GM23338 (cell line): ENCODE results near the gene CYP4F8. TPM values are rescaled to one million over a fixed set of nuclear protein-coding genes. Genes with fewer than 3 reads are reported as not detected.

ENCODE experiments used
- ATAC-seq: fragments of 200-7000 bp; cut with Tn5 transposase; 3 replicates; pipeline ENCODE4 v1.9.1; 2020
- DNase-seq: peaks from one replicate; pipeline ENCODE4 v3.0.0-alpha.2; 2015; ENCODE audit warnings: low spot score
- H2AFZ ChIP-seq: fragments of 200-600 bp; sonication (generic); 2 replicates; pipeline ENCODE4 v1.8.0; 2016; ENCODE audit warnings: antibody characterized with exemption, mild to moderate bottlenecking, moderate library complexity
- H3F3A ChIP-seq: fragments of 200-600 bp; sonication (generic); replicated peaks from 2 replicates; pipeline ENCODE4 v1.8.0; 2017; ENCODE audit warnings: antibody characterized with exemption, mixed run types, low read depth
- H3K27ac ChIP-seq: fragments of 200-600 bp; sonication (generic); 2 replicates; pipeline ENCODE4 v1.6.1; 2016; ENCODE audit warnings: low read depth
- H3K27me3 ChIP-seq: fragments of 200-600 bp; sonication (generic); 2 replicates; pipeline ENCODE4 v1.8.0; 2016; ENCODE audit warnings: mild to moderate bottlenecking, mixed run types, moderate library complexity; ENCODE audit not compliant: insufficient read depth
- H3K36me3 ChIP-seq: fragments of 200-600 bp; sonication (generic); 2 replicates; pipeline ENCODE4 v1.8.0; 2016; ENCODE audit warnings: mild to moderate bottlenecking; ENCODE audit not compliant: insufficient read depth
- H3K4me1 ChIP-seq: fragments of 200-600 bp; sonication (generic); 2 replicates; pipeline ENCODE4 v1.8.0; 2016; ENCODE audit warnings: mild to moderate bottlenecking, moderate library complexity; ENCODE audit not compliant: insufficient read depth
- H3K4me2 ChIP-seq: fragments of 200-600 bp; sonication (generic); 2 replicates; pipeline ENCODE4 v1.7.1; 2017; ENCODE audit warnings: mixed run types
- H3K4me3 ChIP-seq: fragments of 200-600 bp; sonication (generic); 2 replicates; pipeline ENCODE4 v1.6.1; 2016; ENCODE audit warnings: mixed run types
- H3K79me2 ChIP-seq: fragments of 200-600 bp; sonication (generic); replicated peaks from 2 replicates; pipeline ENCODE4 v1.8.0; 2017; ENCODE audit warnings: mild to moderate bottlenecking; ENCODE audit not compliant: insufficient read depth
- H3K9me2 ChIP-seq: fragments of 200-600 bp; sonication (generic); 2 replicates; pipeline ENCODE4 v1.8.0; 2017; ENCODE audit not compliant: insufficient read depth
- H4K20me1 ChIP-seq: fragments of 200-600 bp; sonication (generic); replicated peaks from 2 replicates; pipeline ENCODE4 v1.8.0; 2017; ENCODE audit warnings: mild to moderate bottlenecking; ENCODE audit not compliant: insufficient read depth
- H3K27ac Mint-ChIP-seq: 2 replicates; pipeline ENCODE4 v1.8.0; 2020; ENCODE audit warnings: inconsistent platforms, mild to moderate bottlenecking, moderate library complexity, mixed read lengths
- H3K27me3 Mint-ChIP-seq: 3 replicates; pipeline ENCODE4 v1.8.0; 2022; ENCODE audit warnings: low read depth, mild to moderate bottlenecking, moderate library complexity, mixed read lengths, inconsistent platforms; ENCODE audit not compliant: insufficient read depth, poor library complexity
- H3K36me3 Mint-ChIP-seq: 3 replicates; pipeline ENCODE4 v1.8.0; 2021; ENCODE audit warnings: low read depth, mild to moderate bottlenecking, inconsistent platforms, moderate library complexity, mixed read lengths
- H3K4me1 Mint-ChIP-seq: 3 replicates; pipeline ENCODE4 v1.8.0; 2020; ENCODE audit warnings: mild to moderate bottlenecking, inconsistent platforms, mixed read lengths
- H3K4me3 Mint-ChIP-seq: 3 replicates; pipeline ENCODE4 v1.8.0; 2021; ENCODE audit warnings: moderate library complexity, mild to moderate bottlenecking, inconsistent platforms, mixed read lengths
- H3K9me3 Mint-ChIP-seq: 3 replicates; pipeline ENCODE4 v1.8.0; 2020; ENCODE audit warnings: moderate library complexity, mild to moderate bottlenecking, inconsistent platforms, mixed read lengths
- CREB1 ChIP-seq: fragments of 250-450 bp; sonication (Bioruptor Pico); IDR thresholded peaks from 2 replicates; pipeline ENCODE4 v1.5.0; 2020; ENCODE audit warnings: low read depth, mild to moderate bottlenecking, moderate library complexity
- CTCF ChIP-seq, 2 experiments: fragments of 200-600 bp in 1 of 2; sonication (generic) in 1 of 2; conservative IDR thresholded peaks; 2 replicates each; pipeline versions ENCODE4 v1.5.1 to v1.6.1; 2016 to 2017; ENCODE audit warnings: antibody characterized with exemption in 2 of 2, low read depth in 2 of 2, mild to moderate bottlenecking in 2 of 2, moderate library complexity in 1 of 2
- EZH2 ChIP-seq: fragments of 200-600 bp; sonication (generic); IDR thresholded peaks from one replicate; pipeline ENCODE4 v1.8.0; 2017; ENCODE audit warnings: antibody characterized with exemption, mild to moderate bottlenecking, low read depth; ENCODE audit not compliant: unreplicated experiment
- EZH2phosphoT487 ChIP-seq: fragments of 200-600 bp; sonication (generic); IDR thresholded peaks from one replicate; pipeline ENCODE4 v1.8.1; 2018; ENCODE audit warnings: antibody characterized with exemption; ENCODE audit not compliant: unreplicated experiment
- JUNB ChIP-seq: IDR thresholded peaks from one replicate; pipeline ENCODE4 v1.6.1; 2016; ENCODE audit warnings: antibody characterized with exemption; ENCODE audit not compliant: unreplicated experiment
- NANOG ChIP-seq: IDR thresholded peaks from 2 replicates; pipeline ENCODE4 v1.6.1; 2016; ENCODE audit warnings: antibody characterized with exemption, borderline replicate concordance
- POLR2AphosphoS5 ChIP-seq: IDR thresholded peaks from 2 replicates; pipeline ENCODE4 v1.6.1; 2016; ENCODE audit warnings: antibody characterized with exemption, low read depth
- STAT1 ChIP-seq: IDR thresholded peaks from one replicate; pipeline ENCODE4 v1.6.1; 2016; ENCODE audit warnings: antibody characterized with exemption; ENCODE audit not compliant: unreplicated experiment
- ZNF114 ChIP-seq: fragments of 250-450 bp; sonication (Bioruptor Pico); IDR thresholded peaks from 2 replicates; pipeline ENCODE4 v1.5.0; 2020; ENCODE audit warnings: mild to moderate bottlenecking, moderate library complexity
- ZNF331 ChIP-seq: fragments of 250-450 bp; sonication (Bioruptor Pico); IDR thresholded peaks from 2 replicates; pipeline ENCODE4 v1.5.0; 2020; ENCODE audit warnings: low read depth, mild to moderate bottlenecking, moderate library complexity
- polyA plus RNA-seq: library from polyadenylated mRNA; unstranded; fragments of >200 nt; fragmentation: Nextera tagmentation; extraction: Ambion mirVana; gene quantifications from 2 replicates; pipeline ENCODE4 v1.2.1, GENCODE V29; 2016
- total RNA-seq: library from RNA; depleted of rRNA; stranded (reverse); fragments of >200 nt; shearing (Covaris generic); gene quantifications from 2 replicates; pipeline ENCODE4 v1.2.3, GENCODE V29; 2014
- TF ChIP-seq, protein P1 (sequence below): IDR thresholded peaks from 2 replicates; pipeline ENCODE4 v1.6.1; 2016; ENCODE audit warnings: antibody characterized with exemption
- TF ChIP-seq, protein P2 (sequence below): fragments of 250-450 bp; sonication (Bioruptor Pico); IDR thresholded peaks from 2 replicates; pipeline ENCODE4 v1.5.0; 2020; ENCODE audit warnings: mild to moderate bottlenecking, moderate library complexity
- TF ChIP-seq, protein P3 (sequence below): IDR thresholded peaks from one replicate; pipeline ENCODE4 v1.6.1; 2018; ENCODE audit warnings: antibody characterized with exemption; ENCODE audit not compliant: unreplicated experiment

CYP4F8 gene
- total and polyA plus RNA-seq, 2 experiments from 2014 or later: not detected

GRCh38 chr19:15673176-15673654 is 58.2 kb downstream of the CYP4F8 start:
- no peak overlapping the region for H3K4me3 ChIP-seq
- H3K27me3 ChIP-seq: no peaks in the 10 kb centered on the region
- H3K4me1 Mint-ChIP-seq: no peaks in the 10 kb centered on the region
- H3K36me3 ChIP-seq: 0 out of 2 replicates have a peak, but pooled peaks cover 3% of the 10 kb centered on the region
- peaks cover 37% of the 10 kb centered on the region for H3K9me3 Mint-ChIP-seq
- H3F3A ChIP-seq: no peaks in the 10 kb centered on the region
- ATAC-seq (no peak), DNase-seq (no peak)
- no peak overlapping the region for H3K4me3 Mint-ChIP-seq
- no peaks in the 10 kb centered on the region for H3K9me2 ChIP-seq
- TF ChIP-seq ZNF331 (CRISPR knock-in tag) (no peak), EZH2phosphoT487 (no peak), CREB1 (CRISPR knock-in tag) (no peak), POLR2AphosphoS5 (no peak), EZH2 (no peak), NANOG (no peak), CTCF (conservative IDR thresholded peaks at IDR 0.05; ENCODE audit: low read depth in 2 of 2) (no peak), ZNF114 (CRISPR knock-in tag) (no peak), STAT1 (no peak), JUNB (no peak)
- TF ChIP-seq, protein P1, sequence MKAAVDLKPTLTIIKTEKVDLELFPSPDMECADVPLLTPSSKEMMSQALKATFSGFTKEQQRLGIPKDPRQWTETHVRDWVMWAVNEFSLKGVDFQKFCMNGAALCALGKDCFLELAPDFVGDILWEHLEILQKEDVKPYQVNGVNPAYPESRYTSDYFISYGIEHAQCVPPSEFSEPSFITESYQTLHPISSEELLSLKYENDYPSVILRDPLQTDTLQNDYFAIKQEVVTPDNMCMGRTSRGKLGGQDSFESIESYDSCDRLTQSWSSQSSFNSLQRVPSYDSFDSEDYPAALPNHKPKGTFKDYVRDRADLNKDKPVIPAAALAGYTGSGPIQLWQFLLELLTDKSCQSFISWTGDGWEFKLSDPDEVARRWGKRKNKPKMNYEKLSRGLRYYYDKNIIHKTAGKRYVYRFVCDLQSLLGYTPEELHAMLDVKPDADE: no peak
- TF ChIP-seq, protein P2, sequence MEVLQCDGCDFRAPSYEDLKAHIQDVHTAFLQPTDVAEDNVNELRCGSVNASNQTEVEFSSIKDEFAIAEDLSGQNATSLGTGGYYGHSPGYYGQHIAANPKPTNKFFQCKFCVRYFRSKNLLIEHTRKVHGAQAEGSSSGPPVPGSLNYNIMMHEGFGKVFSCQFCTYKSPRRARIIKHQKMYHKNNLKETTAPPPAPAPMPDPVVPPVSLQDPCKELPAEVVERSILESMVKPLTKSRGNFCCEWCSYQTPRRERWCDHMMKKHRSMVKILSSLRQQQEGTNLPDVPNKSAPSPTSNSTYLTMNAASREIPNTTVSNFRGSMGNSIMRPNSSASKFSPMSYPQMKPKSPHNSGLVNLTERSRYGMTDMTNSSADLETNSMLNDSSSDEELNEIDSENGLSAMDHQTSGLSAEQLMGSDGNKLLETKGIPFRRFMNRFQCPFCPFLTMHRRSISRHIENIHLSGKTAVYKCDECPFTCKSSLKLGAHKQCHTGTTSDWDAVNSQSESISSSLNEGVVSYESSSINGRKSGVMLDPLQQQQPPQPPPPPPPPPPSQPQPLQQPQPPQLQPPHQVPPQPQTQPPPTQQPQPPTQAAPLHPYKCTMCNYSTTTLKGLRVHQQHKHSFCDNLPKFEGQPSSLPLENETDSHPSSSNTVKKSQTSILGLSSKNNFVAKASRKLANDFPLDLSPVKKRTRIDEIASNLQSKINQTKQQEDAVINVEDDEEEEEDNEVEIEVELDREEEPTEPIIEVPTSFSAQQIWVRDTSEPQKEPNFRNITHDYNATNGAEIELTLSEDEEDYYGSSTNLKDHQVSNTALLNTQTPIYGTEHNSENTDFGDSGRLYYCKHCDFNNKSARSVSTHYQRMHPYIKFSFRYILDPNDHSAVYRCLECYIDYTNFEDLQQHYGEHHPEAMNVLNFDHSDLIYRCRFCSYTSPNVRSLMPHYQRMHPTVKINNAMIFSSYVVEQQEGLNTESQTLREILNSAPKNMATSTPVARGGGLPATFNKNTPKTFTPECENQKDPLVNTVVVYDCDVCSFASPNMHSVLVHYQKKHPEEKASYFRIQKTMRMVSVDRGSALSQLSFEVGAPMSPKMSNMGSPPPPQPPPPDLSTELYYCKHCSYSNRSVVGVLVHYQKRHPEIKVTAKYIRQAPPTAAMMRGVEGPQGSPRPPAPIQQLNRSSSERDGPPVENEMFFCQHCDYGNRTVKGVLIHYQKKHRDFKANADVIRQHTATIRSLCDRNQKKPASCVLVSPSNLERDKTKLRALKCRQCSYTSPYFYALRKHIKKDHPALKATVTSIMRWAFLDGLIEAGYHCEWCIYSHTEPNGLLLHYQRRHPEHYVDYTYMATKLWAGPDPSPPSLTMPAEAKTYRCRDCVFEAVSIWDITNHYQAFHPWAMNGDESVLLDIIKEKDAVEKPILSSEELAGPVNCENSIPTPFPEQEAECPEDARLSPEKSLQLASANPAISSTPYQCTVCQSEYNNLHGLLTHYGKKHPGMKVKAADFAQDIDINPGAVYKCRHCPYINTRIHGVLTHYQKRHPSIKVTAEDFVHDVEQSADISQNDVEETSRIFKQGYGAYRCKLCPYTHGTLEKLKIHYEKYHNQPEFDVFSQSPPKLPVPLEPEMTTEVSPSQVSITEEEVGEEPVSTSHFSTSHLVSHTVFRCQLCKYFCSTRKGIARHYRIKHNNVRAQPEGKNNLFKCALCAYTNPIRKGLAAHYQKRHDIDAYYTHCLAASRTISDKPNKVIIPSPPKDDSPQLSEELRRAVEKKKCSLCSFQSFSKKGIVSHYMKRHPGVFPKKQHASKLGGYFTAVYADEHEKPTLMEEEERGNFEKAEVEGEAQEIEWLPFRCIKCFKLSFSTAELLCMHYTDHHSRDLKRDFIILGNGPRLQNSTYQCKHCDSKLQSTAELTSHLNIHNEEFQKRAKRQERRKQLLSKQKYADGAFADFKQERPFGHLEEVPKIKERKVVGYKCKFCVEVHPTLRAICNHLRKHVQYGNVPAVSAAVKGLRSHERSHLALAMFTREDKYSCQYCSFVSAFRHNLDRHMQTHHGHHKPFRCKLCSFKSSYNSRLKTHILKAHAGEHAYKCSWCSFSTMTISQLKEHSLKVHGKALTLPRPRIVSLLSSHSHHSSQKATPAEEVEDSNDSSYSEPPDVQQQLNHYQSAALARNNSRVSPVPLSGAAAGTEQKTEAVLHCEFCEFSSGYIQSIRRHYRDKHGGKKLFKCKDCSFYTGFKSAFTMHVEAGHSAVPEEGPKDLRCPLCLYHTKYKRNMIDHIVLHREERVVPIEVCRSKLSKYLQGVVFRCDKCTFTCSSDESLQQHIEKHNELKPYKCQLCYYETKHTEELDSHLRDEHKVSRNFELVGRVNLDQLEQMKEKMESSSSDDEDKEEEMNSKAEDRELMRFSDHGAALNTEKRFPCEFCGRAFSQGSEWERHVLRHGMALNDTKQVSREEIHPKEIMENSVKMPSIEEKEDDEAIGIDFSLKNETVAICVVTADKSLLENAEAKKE (CRISPR knock-in tag): no peak
- TF ChIP-seq, protein P3, sequence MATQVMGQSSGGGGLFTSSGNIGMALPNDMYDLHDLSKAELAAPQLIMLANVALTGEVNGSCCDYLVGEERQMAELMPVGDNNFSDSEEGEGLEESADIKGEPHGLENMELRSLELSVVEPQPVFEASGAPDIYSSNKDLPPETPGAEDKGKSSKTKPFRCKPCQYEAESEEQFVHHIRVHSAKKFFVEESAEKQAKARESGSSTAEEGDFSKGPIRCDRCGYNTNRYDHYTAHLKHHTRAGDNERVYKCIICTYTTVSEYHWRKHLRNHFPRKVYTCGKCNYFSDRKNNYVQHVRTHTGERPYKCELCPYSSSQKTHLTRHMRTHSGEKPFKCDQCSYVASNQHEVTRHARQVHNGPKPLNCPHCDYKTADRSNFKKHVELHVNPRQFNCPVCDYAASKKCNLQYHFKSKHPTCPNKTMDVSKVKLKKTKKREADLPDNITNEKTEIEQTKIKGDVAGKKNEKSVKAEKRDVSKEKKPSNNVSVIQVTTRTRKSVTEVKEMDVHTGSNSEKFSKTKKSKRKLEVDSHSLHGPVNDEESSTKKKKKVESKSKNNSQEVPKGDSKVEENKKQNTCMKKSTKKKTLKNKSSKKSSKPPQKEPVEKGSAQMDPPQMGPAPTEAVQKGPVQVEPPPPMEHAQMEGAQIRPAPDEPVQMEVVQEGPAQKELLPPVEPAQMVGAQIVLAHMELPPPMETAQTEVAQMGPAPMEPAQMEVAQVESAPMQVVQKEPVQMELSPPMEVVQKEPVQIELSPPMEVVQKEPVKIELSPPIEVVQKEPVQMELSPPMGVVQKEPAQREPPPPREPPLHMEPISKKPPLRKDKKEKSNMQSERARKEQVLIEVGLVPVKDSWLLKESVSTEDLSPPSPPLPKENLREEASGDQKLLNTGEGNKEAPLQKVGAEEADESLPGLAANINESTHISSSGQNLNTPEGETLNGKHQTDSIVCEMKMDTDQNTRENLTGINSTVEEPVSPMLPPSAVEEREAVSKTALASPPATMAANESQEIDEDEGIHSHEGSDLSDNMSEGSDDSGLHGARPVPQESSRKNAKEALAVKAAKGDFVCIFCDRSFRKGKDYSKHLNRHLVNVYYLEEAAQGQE: no peak
- H3K27me3 Mint-ChIP-seq: no peaks in the 10 kb centered on the region
- no peak overlapping the region for H3K27ac ChIP-seq
- H3K4me1 ChIP-seq: no peaks in the 10 kb centered on the region
- H4K20me1 ChIP-seq: no peaks in the 10 kb centered on the region
- H3K36me3 Mint-ChIP-seq: peaks cover 20% of the 10 kb centered on the region
- no peak overlapping the region for H3K27ac Mint-ChIP-seq
- no peak overlapping the region for H2AFZ ChIP-seq
- H3K79me2 ChIP-seq: no peaks in the 10 kb centered on the region
- H3K4me2 ChIP-seq: no peak overlapping the region
